Spleen (tissue), 11 donors: ENCODE measurements around the gene UBXN1. TPM values are rescaled to one million over a fixed set of nuclear protein-coding genes. Genes with fewer than 3 reads are reported as not detected.

Experiments used
- DNase-seq: peaks from one replicate; pipeline ENCODE4 v3.0.0-alpha.2; 2020
- H3K27ac ChIP-seq, 8 donors: fragments of 200-600 bp; sonication (generic) in 7 of 8; 1 replicate in 4 of 8; 2 replicates in 4 of 8; pipeline versions ENCODE4 v1.5.0 to v1.8.0; 2016 to 2021; ENCODE audit warnings: inconsistent platforms in 4 of 8, mild to moderate bottlenecking in 4 of 8, moderate library complexity in 1 of 8
- H3K27me3 ChIP-seq, 7 donors: fragments of 200-600 bp; sonication (generic) in 6 of 7; replicated peaks in 1 of 7; 1 replicate in 4 of 7; 2 replicates in 3 of 7; pipeline versions ENCODE4 v1.5.0 to v1.8.0; 2016 to 2021; ENCODE audit warnings: inconsistent platforms in 3 of 7, mild to moderate bottlenecking in 1 of 7
- H3K36me3 ChIP-seq, 6 donors: fragments of 200-600 bp; sonication (generic) in 5 of 6; 1 replicate in 4 of 6; 2 replicates in 2 of 6; pipeline versions ENCODE4 v1.5.0 to v1.8.0; 2016 to 2021; ENCODE audit warnings: inconsistent platforms in 2 of 6
- H3K4me1 ChIP-seq, 6 donors: fragments of 200-600 bp; sonication (generic) in 5 of 6; 1 replicate in 3 of 6; 2 replicates in 3 of 6; pipeline versions ENCODE4 v1.5.0 to v1.8.0; 2016 to 2021; ENCODE audit warnings: inconsistent platforms in 3 of 6
- H3K4me3 ChIP-seq, 8 donors: fragments of 200-600 bp; sonication (generic) in 7 of 8; 1 replicate in 4 of 8; 2 replicates in 4 of 8; pipeline versions ENCODE4 v1.5.0 to v1.8.0; 2016 to 2021; ENCODE audit warnings: inconsistent platforms in 4 of 8, mild to moderate bottlenecking in 4 of 8, moderate library complexity in 2 of 8
- H3K9me3 ChIP-seq, 8 donors: fragments of 200-600 bp; sonication (generic) in 7 of 8; 1 replicate in 4 of 8; 2 replicates in 4 of 8; pipeline versions ENCODE4 v1.5.0 to v1.8.0; 2016 to 2021; ENCODE audit warnings: inconsistent platforms in 4 of 8
- POLR2A ChIP-seq, 3 donors: fragments of 450-650 bp; IDR thresholded peaks; one replicate each; pipeline ENCODE4 v1.5.1; 2017; ENCODE audit warnings: antibody characterized with exemption in 3 of 3, mild to moderate bottlenecking in 1 of 3
- POLR2AphosphoS5 ChIP-seq, 3 donors: sonication (generic); formaldehyde crosslinking; IDR thresholded peaks; one replicate each; pipeline ENCODE4 v1.5.1; 2017; ENCODE audit warnings: antibody characterized with exemption in 3 of 3
- WGBS, 5 donors: extraction: QIAGEN DNeasy Blood & Tissue Kit in 3 of 5; methylation state at CpG; one replicate each; pipeline versions ENCODE4 v1.1.5 to v1.1.7; 2013 to 2018; 5-methylcytosine and 5-hydroxymethylcytosine counted together
- intact Hi-C: fragments of 100-400 bp; cut with DNase I; formaldehyde crosslinking; loops from one replicate; pipeline ENCODE4 v1.15.0; 2023; ENCODE audit warnings: low total_unique reads
- polyA plus RNA-seq, 3 donors: library from polyadenylated mRNA; stranded (reverse); fragments of 200-250 nt; gene quantifications; one replicate each; pipeline ENCODE4 v1.2.1, GENCODE V29; 2013
- total RNA-seq, 7 donors: library from RNA; depleted of rRNA in 3 of 7; stranded (reverse); fragments of >200 nt in 3 of 7; fragmentation: NEBNext Ultra II Directional in 4 of 7; extraction: Animal tissue kit (Norgen Biotek cat#: 25700) in 4 of 7; gene quantifications; one replicate each; pipeline versions ENCODE4 v1.1.0 to v1.2.1, GENCODE V29; 2016 to 2021
- TF ChIP-seq, protein P1 (sequence below), 11 experiments: fragments of 200-600 bp in 7 of 11; fragments of 450-650 bp in 4 of 11; sonication (generic) in 4 of 11; IDR thresholded peaks in 8 of 11; conservative IDR thresholded peaks in 3 of 11; 1 replicate in 7 of 11; 2 replicates in 4 of 11; pipeline versions ENCODE4 v1.4.0 to v1.8.0; 2016 to 2021; ENCODE audit warnings: antibody characterized with exemption in 11 of 11, inconsistent platforms in 4 of 11, mild to moderate bottlenecking in 1 of 11
- donor health status: healthy with polysubstance abuse.
- donor health status: DM: no; HTN: no; CAD: no; lungs with moderate emphysema.
- donor health status: DM: no; HTN: no; CAD: no.
- donor health status: Bipolar disorder and iron deficiency.
- donor health status: healthy.
- donor health status: DM: no; HTN: no; CAD: no.
- donor health status: DM: yes; HTN: yes; CAD: no.

Gene UBXN1
- total and polyA plus RNA-seq, 10 donors = 93.8 to 209 (median 130) TPM

DNA sequence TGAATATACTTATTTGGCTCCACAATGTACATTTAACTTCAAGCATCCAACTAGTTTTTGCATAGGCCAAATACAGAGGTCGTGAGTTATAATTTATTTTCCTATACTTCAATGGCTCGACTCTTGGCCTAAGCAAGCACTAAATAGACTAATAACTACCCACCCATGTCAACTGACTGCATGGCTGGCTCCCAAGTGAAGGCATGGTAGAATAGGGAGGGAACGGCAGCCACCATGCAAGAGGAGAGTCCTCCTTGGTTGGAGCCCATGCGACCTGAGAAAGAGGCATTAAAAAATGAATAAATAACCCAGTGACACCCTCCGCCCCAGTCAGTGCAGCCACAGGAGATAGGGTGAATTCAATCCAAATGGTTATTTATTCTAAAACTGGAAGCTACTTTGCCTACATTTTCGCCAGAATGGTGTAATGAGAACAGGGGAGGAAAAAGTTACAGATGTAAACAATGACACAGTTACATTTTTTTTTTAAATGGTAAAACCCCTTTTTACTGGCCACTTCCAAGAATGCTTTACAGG, 33.5 kb upstream of the UBXN1 start:
- no peaks in the 10 kb centered on the region for H3K27me3 ChIP-seq
- peaks cover 18 to 86% (median 50%) of the 10 kb centered on the region in 6 donors for H3K4me1 ChIP-seq
- TF ChIP-seq, protein P1, sequence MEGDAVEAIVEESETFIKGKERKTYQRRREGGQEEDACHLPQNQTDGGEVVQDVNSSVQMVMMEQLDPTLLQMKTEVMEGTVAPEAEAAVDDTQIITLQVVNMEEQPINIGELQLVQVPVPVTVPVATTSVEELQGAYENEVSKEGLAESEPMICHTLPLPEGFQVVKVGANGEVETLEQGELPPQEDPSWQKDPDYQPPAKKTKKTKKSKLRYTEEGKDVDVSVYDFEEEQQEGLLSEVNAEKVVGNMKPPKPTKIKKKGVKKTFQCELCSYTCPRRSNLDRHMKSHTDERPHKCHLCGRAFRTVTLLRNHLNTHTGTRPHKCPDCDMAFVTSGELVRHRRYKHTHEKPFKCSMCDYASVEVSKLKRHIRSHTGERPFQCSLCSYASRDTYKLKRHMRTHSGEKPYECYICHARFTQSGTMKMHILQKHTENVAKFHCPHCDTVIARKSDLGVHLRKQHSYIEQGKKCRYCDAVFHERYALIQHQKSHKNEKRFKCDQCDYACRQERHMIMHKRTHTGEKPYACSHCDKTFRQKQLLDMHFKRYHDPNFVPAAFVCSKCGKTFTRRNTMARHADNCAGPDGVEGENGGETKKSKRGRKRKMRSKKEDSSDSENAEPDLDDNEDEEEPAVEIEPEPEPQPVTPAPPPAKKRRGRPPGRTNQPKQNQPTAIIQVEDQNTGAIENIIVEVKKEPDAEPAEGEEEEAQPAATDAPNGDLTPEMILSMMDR (IDR thresholded peaks at IDR 0.05 in 8 of 11, conservative IDR thresholded peaks at IDR 0.05 in 3 of 11) = no peak
- no peak for TF ChIP-seq POLR2AphosphoS5 (IDR thresholded peaks at IDR 0.05)
- DNase-seq = no peak
- no peaks in the 10 kb centered on the region for H3K9me3 ChIP-seq
- intact Hi-C loops = no loop called here
- WGBS, 5 donors = 71 to 86% (median 85%) methylated on average over 6 of the region's 6 CpGs
- H3K4me3 ChIP-seq = no peak overlapping the region
- H3K27ac ChIP-seq = peak overlapping the region in 6 of 8 donors; percentile 39 to 61 (median 48)
- H3K36me3 ChIP-seq = peaks cover 0 to 73% (median 64%) of the 10 kb centered on the region in 6 donors

DNA sequence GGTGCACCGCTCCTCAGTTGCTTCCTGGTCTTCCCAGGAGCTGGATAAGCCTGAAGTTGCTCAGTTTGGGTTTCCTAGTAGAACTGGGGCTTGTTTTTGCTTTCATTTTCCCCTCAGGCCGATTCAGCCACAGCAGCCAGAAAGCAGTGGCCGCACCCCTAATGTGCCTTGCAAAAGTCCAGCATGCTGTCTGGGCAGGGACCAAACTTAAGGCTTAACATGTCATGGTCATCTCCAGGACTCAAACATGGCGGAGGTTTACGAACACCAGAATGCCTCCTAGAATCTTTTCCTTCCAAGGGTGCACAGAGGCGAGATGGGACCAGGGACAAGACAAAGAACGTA, 31.1 kb upstream of the UBXN1 start:
- peak overlapping the region; percentile 37 to 75 (median 51) for H3K4me3 ChIP-seq
- H3K36me3 ChIP-seq = peaks cover 0 to 49% (median 41%) of the 10 kb centered on the region in 6 donors
- H3K27ac ChIP-seq = peak overlapping the region; percentile 93 to 99 (median 97)
- 58 to 67% (median 64%) methylated on average over 7 of the region's 7 CpGs for WGBS, 5 donors
- no peak for DNase-seq
- peaks cover 34 to 86% (median 63%) of the 10 kb centered on the region in 6 donors for H3K4me1 ChIP-seq
- no peaks in the 10 kb centered on the region for H3K9me3 ChIP-seq
- no peaks in the 10 kb centered on the region for H3K27me3 ChIP-seq
- intact Hi-C loops = no loop called here
- TF ChIP-seq POLR2AphosphoS5 (IDR thresholded peaks at IDR 0.05) = no peak
- TF ChIP-seq POLR2A (IDR thresholded peaks at IDR 0.05) = no peak
- TF ChIP-seq, protein P1 (IDR thresholded peaks at IDR 0.05 in 8 of 11, conservative IDR thresholded peaks at IDR 0.05 in 3 of 11) = no peak

DNA sequence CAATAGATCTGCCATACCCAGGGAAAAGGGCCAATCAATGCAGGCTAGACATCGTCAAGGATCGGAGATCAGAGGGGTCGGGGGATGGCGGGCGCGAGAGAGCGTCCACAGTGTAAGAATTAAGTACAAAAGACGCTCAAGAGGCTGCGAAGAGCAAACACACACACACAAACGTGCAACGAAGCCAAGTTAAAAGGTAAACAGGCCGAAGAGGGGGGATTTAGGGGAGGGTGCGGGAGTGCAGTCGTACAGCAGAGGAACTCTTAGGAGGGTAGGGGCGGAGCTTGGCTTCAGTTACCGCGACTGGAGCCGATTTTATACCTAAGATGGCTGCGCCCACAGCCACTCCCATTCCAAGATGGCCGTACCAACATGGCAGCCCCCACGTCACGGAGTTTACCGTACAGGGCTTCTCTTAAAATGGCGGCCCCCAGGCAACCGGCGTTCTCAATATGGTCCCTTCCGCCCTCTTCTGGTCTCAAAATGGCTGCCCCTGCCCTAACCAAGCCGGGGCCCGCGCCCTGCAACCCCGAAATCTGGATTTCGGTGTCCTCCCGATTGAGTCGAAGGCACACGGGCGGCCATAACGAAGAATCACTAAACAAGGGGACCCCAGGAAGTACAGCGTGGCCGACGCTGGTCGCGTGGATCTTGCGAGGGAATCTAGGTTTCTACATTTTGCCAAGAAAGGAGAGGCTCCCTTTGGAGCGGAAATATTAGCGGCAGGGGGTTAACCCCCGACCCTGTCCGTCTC, 30.6 kb upstream of the UBXN1 start:
- 0 to 2% (median 1%) methylated on average over 35 to 47 of the region's 47 CpGs for WGBS, 5 donors
- peak; percentile 99 for DNase-seq
- TF ChIP-seq POLR2A (IDR thresholded peaks at IDR 0.05) (peak in 1 of 3 donors; percentile 56), POLR2AphosphoS5 (IDR thresholded peaks at IDR 0.05) (peak; percentile 85 to 93 (median 87))
- TF ChIP-seq, protein P1 (IDR thresholded peaks at IDR 0.05 in 8 of 11, conservative IDR thresholded peaks at IDR 0.05 in 3 of 11) = peak in 2 of 11 experiments; percentile 23 to 36
- Histone ChIP-seq H3K9me3 (no peaks in the 10 kb centered on the region), H3K4me1 (peaks cover 34 to 87% (median 65%) of the 10 kb centered on the region in 6 donors), H3K4me3 (peak overlapping the region; percentile 41 to 75 (median 51)), H3K36me3 (peaks cover 0 to 44% (median 36%) of the 10 kb centered on the region in 6 donors), H3K27me3 (no peaks in the 10 kb centered on the region), H3K27ac (peak overlapping the region; percentile 93 to 99 (median 97))
- intact Hi-C loops = no loop called here

DNA sequence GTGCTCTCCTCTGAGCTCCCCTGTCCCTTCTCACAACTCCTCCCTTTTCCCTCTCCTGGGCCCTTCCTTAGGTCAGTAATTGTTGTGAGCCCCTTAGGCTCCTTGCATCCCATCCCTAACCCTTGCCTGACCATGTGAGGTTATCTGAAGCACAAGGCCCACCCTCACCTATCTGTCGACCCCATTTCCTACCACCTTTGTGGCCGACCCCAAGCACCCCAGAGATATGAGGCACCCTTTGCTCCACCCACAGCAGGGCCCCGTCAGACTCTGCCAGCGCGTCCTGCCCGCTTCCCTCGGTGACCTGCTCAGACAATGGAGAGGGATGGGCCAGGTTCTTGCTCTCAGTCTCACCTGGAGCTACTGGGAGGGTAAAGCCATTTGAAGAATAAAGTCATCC, 29.9 kb upstream of the UBXN1 start:
- peak; percentile 90 for DNase-seq
- Histone ChIP-seq H3K27me3 (no peaks in the 10 kb centered on the region), H3K9me3 (no peaks in the 10 kb centered on the region), H3K4me1 (peaks cover 34 to 87% (median 64%) of the 10 kb centered on the region in 6 donors), H3K4me3 (peak overlapping the region; percentile 41 to 75 (median 51)), H3K36me3 (peaks cover 0 to 38% (median 30%) of the 10 kb centered on the region in 6 donors), H3K27ac (peak overlapping the region; percentile 93 to 99 (median 97))
- 1 to 5% (median 1%) methylated on average over 7 of the region's 7 CpGs for WGBS, 5 donors
- intact Hi-C loops = no loop called here
- TF ChIP-seq POLR2AphosphoS5 (IDR thresholded peaks at IDR 0.05) (peak in 1 of 3 donors; percentile 40), POLR2A (IDR thresholded peaks at IDR 0.05) (no peak)
